CD1c-positive myeloid dendritic cell (primary cell): ENCODE results near the gene SLC4A11.
"Not testable (repeated sequence)": the region's sequence is repeated elsewhere in the genome, so short reads cannot be mapped to it uniquely, and the experiment has no call there.

ENCODE experiments used
- DNase-seq: peaks from one replicate; pipeline ENCODE4 v3.0.0-alpha.2; 2016; ENCODE audit errors: extremely low spot score

SLC4A11 gene

DNA sequence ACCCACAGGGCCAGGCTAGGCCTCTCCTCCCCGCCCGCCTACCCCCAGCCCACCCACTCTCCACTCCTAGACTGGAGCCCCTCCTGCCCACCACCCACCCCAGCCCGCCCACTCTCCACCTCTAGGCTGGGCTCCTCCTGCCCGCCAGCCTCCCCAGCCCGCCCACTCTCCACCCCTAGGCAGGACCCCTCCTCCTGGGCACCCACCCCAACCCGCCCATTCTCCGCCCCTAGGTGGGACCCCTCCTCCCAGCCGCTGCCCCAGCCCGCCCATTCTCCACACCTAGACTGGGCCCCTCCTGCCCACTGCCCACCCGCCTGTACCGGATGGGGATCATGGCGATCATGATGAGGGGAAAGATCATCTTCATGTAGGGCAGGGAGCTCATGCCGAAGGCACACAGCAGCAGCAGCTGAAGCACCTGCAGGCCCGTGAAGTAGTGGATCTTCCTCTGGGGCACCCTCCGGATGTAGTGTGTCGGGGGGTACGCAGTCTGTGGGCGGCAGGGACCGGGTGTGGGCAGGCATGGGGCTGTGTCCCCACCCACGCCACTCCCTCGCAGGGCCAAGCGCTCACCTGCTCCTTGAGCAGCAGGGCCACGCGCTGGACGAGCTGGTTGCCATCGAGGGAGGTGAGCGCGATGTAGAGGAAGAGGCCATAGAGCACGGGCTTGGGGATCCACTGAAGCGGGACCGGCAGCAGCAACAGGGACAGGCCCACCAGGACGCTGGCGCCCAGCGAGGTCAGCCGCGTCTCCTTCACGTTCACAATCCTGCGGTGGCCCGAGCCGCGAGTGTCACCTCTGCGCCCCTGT, 10.8 kb downstream of the SLC4A11 start:
- DNase-seq = no peak

- DNase-seq = no peak
Observed at GRCh38 chr20:3227506-3227905, 11.5 kb downstream of the SLC4A11 start.

DNA sequence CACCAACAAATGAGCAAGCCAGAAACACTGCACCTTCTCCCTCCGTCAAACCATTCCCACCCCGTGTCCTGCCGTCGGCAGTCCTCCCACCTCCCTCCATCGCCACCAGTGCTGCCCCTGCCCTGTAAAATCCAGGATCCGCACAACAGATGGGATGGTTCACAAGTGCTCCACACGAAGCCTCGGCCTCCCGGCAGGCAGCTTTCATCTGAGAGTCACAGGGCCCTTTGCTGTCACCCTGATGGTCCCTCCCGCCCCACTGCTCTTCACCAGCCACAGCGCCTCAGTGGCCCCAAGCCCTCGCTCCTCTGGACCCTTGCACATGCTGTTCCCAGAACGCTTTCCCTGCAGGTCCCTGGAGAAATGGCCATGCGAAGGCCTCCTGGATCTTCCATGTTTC, 12.1 kb downstream of the SLC4A11 start:
- no peak for DNase-seq

GRCh38 chr20:3226093-3226492, 12.9 kb downstream of the SLC4A11 start:
- no peak for DNase-seq

GRCh38 chr20:3224681-3225421, 14.1 kb downstream of the SLC4A11 start:
- DNase-seq = no peak

GRCh38 chr20:3223994-3224680, 14.9 kb downstream of the SLC4A11 start:
- no peak for DNase-seq

DNA sequence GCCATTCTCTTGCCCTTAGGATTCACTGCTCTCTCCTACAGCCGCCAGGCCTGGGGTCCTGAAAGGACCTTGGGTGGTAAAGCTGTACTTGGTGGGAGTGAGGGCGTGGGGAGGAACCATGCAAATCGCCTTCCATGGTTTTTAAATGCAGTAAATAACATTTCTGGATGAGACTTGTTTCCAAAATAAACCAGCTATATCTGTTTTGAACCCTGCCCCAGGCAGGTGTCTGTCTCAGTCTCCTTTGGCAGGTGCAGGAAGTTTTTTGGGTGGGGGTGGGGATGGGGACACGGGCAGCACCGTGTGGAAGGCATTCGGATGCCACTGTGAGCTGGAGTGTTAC, 15.4 kb downstream of the SLC4A11 start:
- DNase-seq = no peak

GRCh38 chr20:3222635-3223600, 16.1 kb downstream of the SLC4A11 start:
- DNase-seq = no peak

DNA sequence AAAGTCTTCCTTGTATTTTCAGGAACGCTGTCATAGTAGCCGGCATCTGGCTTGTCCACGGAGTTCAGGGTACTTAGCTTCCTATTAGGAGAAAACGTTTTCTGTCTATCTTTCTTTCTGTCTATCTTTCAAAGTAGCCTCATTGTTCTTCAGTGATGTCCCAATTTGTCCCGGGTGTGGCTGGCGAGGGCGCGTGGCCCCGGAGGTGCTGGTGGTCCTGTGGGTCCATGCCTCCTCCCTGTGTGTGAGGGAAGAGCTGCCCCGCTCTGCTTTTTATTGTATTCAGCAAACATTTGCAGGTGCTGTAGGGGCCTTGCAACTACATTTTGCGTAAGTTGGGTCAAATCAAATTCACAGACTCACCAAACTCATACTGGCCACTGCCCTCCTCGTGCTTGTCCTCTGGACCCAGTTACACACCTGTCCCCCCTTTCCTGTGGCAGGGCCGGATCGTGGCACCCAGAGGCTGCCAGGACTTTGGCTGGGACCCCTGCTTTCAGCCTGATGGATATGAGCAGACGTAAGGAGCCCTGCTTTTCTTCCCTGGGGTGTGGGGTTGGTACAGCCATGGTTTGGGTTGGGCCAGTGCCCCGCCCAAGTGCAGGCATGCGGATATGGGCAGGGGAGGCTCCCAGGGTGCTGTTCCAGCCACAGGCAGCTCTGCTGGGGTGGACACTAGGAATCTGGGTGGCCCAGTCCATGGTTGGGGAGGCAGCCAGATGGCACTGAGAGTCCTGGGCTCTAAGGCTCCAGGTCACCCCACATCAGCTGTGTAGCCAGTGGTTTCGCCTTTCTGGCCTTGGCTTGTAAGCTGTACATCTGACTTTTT, 17.4 kb downstream of the SLC4A11 start:
- DNase-seq = no peak

DNA sequence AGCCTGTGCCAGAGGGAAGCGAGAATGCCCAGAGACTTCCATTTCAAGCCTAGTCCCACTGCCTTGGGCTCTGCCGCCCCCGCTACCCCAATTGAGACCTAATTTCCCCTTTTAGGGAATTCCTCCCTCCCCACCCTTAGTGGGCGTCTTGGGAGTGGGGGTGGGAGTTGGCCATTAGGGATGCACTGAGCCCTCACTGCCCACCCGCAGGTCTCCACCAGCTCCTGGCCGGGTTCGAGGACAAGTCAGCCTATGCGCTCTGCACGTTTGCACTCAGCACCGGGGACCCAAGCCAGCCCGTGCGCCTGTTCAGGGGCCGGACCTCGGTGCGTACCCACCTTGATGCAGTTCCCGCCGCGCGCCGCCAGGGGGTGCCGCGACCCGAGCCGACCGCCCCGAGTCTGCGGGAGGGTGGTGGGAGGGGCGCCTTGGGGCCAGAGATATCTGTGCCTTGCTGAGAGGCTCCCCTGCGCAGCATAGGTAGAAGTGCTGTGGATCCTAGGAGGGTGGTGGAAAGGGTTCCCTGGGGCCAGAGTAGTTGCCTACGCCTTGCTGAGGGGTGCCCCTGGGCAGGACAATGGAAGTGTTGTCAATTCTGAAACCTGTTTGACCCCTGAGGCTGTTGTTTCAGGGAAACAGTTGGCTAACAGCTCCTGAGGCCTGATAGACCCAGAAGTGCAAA, 20.5 kb downstream of the SLC4A11 start:
- peak; percentile 62 for DNase-seq

GRCh38 chr20:3215359-3215917, 23.6 kb downstream of the SLC4A11 start:
- not testable (repeated sequence) for DNase-seq

- no peak for DNase-seq
Observed at GRCh38 chr20:3213226-3213625, 25.8 kb downstream of the SLC4A11 start.

DNA sequence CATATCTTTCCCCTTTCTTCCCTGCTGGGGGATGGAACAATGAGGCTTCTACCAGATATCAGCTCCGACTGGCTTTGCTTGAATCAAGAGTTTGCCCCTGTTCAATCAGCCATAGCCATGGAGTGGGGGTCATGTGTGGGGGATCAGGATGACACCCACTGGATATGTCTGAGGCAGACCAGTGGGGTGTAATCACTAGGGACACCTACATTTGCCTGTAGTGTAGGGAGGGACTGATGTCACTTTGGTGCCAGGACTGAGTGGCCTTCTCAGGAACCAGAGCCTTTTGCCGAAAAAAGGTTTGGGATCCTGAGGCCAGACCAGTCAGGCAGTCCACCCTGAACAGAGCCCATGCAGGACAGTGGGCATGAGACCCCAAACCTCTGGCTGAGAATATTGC, 28.6 kb downstream of the SLC4A11 start:
- no peak for DNase-seq

- DNase-seq = peak; percentile 31
Observed at GRCh38 chr20:3209946-3210317, 29.1 kb downstream of the SLC4A11 start.

DNA sequence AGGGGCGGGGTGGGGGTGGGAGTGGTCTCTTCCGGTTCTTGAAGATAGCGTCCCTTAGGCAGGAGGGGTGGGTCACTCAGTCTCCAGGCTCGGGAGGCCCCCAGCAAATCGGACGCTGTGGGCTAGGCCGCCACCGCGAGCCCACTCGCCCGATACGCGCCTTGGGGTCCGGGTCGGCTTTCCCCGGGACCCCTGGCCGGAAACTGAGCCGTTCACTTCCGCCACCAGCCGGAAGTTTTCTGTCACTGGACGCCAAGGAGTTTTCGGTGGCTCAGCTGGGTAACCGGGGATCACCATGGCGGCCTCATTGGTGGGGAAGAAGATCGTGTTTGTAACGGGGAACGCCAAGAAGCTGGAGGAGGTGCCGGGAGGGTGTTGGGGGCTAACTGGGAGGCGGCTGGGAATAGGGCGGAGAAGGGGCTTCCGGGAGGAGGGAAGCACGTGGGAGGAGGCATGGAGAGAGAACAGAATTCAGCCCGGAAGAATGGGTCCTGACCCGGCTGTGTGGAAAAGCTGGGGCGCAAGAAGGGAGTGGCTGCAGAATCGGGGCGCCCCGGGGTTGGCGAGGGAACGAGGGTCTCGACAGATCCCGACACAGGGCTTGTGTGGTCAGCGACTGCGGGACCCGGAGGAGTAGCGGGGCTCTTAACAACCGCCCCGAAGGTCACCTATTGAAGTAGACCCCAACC, 29.6 kb downstream of the SLC4A11 start, which contains the start of gene ITPA:
Gene ITPA (plus strand): TSS at position 242 of the 689 bp plus-strand sequence. CDS start 54 bp downstream, at position 296.
- peak; percentile 66 for DNase-seq

GRCh38 chr20:3208786-3209256, 30.2 kb downstream of the SLC4A11 start:
- DNase-seq = peak; percentile 20

DNA sequence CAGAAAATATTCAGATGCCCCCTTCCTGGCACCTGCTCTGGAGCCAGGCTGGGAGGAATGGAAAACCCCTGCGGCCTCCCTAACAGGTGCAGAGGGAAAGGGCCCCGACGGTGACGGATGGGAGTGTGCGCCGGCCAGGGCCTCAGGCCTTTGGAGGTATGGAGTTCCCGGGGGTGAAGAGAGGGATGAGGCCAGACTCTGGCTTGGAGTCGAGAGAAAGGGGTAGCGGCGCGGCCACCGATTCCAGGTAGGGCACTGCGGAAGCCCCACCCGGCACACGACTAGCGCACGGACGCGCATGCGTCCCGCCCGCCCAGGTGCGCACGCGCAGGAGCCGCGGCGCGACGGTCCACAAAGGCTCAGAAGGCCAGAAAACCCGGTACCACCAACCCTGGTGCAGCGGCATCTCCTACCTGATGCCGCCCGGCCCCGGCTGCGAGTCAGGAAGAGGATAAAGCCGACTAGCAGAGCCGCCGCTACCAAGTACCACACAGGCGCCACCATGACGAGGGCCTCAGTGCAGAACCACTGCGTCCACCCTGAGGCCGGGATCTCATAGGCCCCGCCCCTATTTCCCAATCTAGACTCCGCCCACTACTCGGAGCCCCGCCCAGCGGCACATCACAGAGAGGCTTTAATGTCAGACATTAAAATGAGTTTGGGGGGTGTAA, 34.7 kb downstream of the SLC4A11 start, which contains the start of gene DDRGK1:
Gene DDRGK1 (minus strand): TSS at position 559 of the 671 bp plus-strand sequence. CDS start 55 bp downstream, at position 504.
- DNase-seq = peak; percentile 92
